ACC112 (cell line): ENCODE data around the gene NRXN2.

ENCODE experiments used
- H2AFZ ChIP-seq: fragments of 200-600 bp; sonication (generic); one replicate; pipeline ENCODE4 v1.6.0; 2017; ENCODE audit warnings: antibody characterized with exemption, low read length; ENCODE audit not compliant: unreplicated experiment
- H3K27ac ChIP-seq: fragments of 200-600 bp; sonication (generic); 2 replicates; pipeline ENCODE4 v1.5.1; 2014; ENCODE audit warnings: low read depth, mild to moderate bottlenecking, antibody characterized with exemption, low read length, moderate library complexity
- H3K27me3 ChIP-seq: fragments of 200-600 bp; sonication (generic); 2 replicates; pipeline ENCODE4 v1.6.1; 2014; ENCODE audit warnings: mild to moderate bottlenecking, antibody characterized with exemption, low read length, moderate library complexity, mixed read lengths; ENCODE audit not compliant: insufficient read depth
- H3K36me3 ChIP-seq: fragments of 200-600 bp; sonication (generic); 2 replicates; pipeline ENCODE4 v1.6.1; 2016; ENCODE audit warnings: mild to moderate bottlenecking, antibody characterized with exemption, low read length, moderate library complexity, mixed read lengths; ENCODE audit not compliant: insufficient read depth
- H3K4me1 ChIP-seq: fragments of 200-600 bp; sonication (generic); one replicate; pipeline ENCODE4 v1.6.1; 2016; ENCODE audit warnings: low read length, mixed read lengths; ENCODE audit not compliant: insufficient read depth, unreplicated experiment, control insufficient read depth
- H3K4me3 ChIP-seq: fragments of 200-600 bp; sonication (generic); 2 replicates; pipeline ENCODE4 v1.5.1; 2014; ENCODE audit warnings: mild to moderate bottlenecking, low read depth, low read length
- H3K79me2 ChIP-seq: fragments of 200-600 bp; sonication (generic); one replicate; pipeline ENCODE4 v1.6.0; 2016; ENCODE audit warnings: low read length; ENCODE audit not compliant: control insufficient read depth, unreplicated experiment, insufficient read depth

The NRXN2 gene

GRCh38 chr11:64765291-64765850 is 42.4 kb upstream of the NRXN2 start:
- H3K79me2 ChIP-seq: peaks cover 8% of the 10 kb centered on the region
- H3K4me1 ChIP-seq: peaks cover 23% of the 10 kb centered on the region
- no peaks in the 10 kb centered on the region for H3K27me3 ChIP-seq

GRCh38 chr11:64764753-64765152 is 41.8 kb upstream of the NRXN2 start:
- Histone ChIP-seq H3K4me3 (no peak overlapping the region), H3K4me1 (peaks cover 24% of the 10 kb centered on the region), H3K36me3 (peaks cover 39% of the 10 kb centered on the region), H2AFZ (no peak overlapping the region), H3K27ac (no peak overlapping the region), H3K27me3 (no peaks in the 10 kb centered on the region), H3K79me2 (peaks cover 8% of the 10 kb centered on the region)

More at GRCh38 chr11:64765291-64765850, 42.4 kb upstream of the NRXN2 start:
- no peak overlapping the region for H2AFZ ChIP-seq
- H3K27ac ChIP-seq: no peak overlapping the region
- H3K4me3 ChIP-seq: no peak overlapping the region
- peaks cover 45% of the 10 kb centered on the region for H3K36me3 ChIP-seq

- H3K27ac ChIP-seq: no peak overlapping the region
- H3K27me3 ChIP-seq: no peaks in the 10 kb centered on the region
- H3K4me1 ChIP-seq: peaks cover 26% of the 10 kb centered on the region
- no peak overlapping the region for H2AFZ ChIP-seq
- peaks cover 8% of the 10 kb centered on the region for H3K79me2 ChIP-seq
- peaks cover 33% of the 10 kb centered on the region for H3K36me3 ChIP-seq
- no peak overlapping the region for H3K4me3 ChIP-seq
Observed at GRCh38 chr11:64764040-64764611, 41.1 kb upstream of the NRXN2 start.

GRCh38 chr11:64763526-64764039 is 40.6 kb upstream of the NRXN2 start:
- Histone ChIP-seq H2AFZ (no peak overlapping the region), H3K4me1 (peaks cover 26% of the 10 kb centered on the region), H3K4me3 (no peak overlapping the region), H3K27me3 (no peaks in the 10 kb centered on the region), H3K79me2 (peaks cover 8% of the 10 kb centered on the region), H3K27ac (peak overlapping the region; percentile 15), H3K36me3 (peaks cover 27% of the 10 kb centered on the region)

GRCh38 chr11:64762674-64763525 is 39.9 kb upstream of the NRXN2 start:
- peaks cover 4% of the 10 kb centered on the region for H3K79me2 ChIP-seq
- peaks cover 20% of the 10 kb centered on the region for H3K36me3 ChIP-seq
- H3K27me3 ChIP-seq: no peaks in the 10 kb centered on the region
- H3K4me1 ChIP-seq: peaks cover 26% of the 10 kb centered on the region
- H3K4me3 ChIP-seq: no peak overlapping the region
- peak overlapping the region; percentile 15 for H3K27ac ChIP-seq
- H2AFZ ChIP-seq: no peak overlapping the region

GRCh38 chr11:64762277-64762673 is 39.3 kb upstream of the NRXN2 start:
- H3K4me3 ChIP-seq: no peak overlapping the region
- peaks cover 26% of the 10 kb centered on the region for H3K4me1 ChIP-seq
- peaks cover 15% of the 10 kb centered on the region for H3K36me3 ChIP-seq
- no peak overlapping the region for H3K27ac ChIP-seq
- no peaks in the 10 kb centered on the region for H3K27me3 ChIP-seq
- H2AFZ ChIP-seq: no peak overlapping the region
- H3K79me2 ChIP-seq: peaks cover 3% of the 10 kb centered on the region

- Histone ChIP-seq H3K27ac (no peak overlapping the region), H3K4me1 (peaks cover 26% of the 10 kb centered on the region), H3K79me2 (no peaks in the 10 kb centered on the region), H3K36me3 (peaks cover 12% of the 10 kb centered on the region), H2AFZ (no peak overlapping the region), H3K27me3 (no peaks in the 10 kb centered on the region), H3K4me3 (no peak overlapping the region)
Observed at GRCh38 chr11:64760759-64761420, 37.9 kb upstream of the NRXN2 start.

- Histone ChIP-seq H3K4me3 (no peak within 1 kb of the TSS), H3K27ac (no peak within 1 kb of the TSS), H3K36me3 (peaks cover 8% of the 10 kb centered on the region), H3K79me2 (no peaks in the 10 kb centered on the region), H3K27me3 (no peaks in the 10 kb centered on the region), H3K4me1 (peaks cover 26% of the 10 kb centered on the region), H2AFZ (no peak within 1 kb of the TSS)
Observed at GRCh38 chr11:64759722-64760719, 37.0 kb upstream of the NRXN2 start, which contains the start of gene PYGM. TSS of gene PYGM (minus strand) at chr11:64759974. CDS start at chr11:64759898, 76 bp downstream.

GRCh38 chr11:64759131-64759721 is 36.2 kb upstream of the NRXN2 start:
- H2AFZ ChIP-seq: no peak overlapping the region
- H3K27me3 ChIP-seq: no peaks in the 10 kb centered on the region
- H3K4me1 ChIP-seq: peaks cover 19% of the 10 kb centered on the region
- 0 out of 2 replicates have a peak, but pooled peaks cover under 1% of the 10 kb centered on the region for H3K36me3 ChIP-seq
- no peaks in the 10 kb centered on the region for H3K79me2 ChIP-seq
- H3K4me3 ChIP-seq: no peak overlapping the region
- H3K27ac ChIP-seq: no peak overlapping the region
